ENCODE results near the gene TSEN2. TPM values are rescaled to one million over a fixed set of nuclear protein-coding genes. Genes with fewer than 3 reads are reported as not detected.
"Not testable (repeated sequence)": the region's sequence is repeated elsewhere in the genome, so short reads cannot be mapped to it uniquely, and the experiment has no call there.

The TSEN2 gene
- total RNA-seq, 1 experiment from 2014 or later = 21.4 TPM

DNA sequence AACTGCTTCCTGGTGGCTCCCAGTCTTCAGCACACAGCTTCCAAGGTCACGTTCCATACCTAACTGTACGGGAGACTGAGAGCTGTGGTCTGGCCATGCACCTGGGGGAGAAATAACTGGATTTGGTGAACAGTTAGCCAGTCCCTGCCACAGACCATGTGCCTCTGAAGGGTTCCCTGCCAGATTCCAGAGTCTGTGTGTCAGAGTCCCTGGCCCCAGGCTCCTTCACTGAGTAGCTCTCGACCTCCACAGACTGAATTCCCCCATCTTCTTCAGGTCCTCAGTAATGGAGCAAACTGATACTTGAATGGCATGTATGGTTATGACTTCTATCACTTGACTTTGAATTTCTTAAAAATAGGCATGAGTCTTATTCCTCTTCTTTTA is 43.5 kb downstream of the TSEN2 start:
- DNase-seq (ENCODE audit: low spot score) = no peak
- in situ Hi-C loops (cut with HindIII; ENCODE audit: low sequenced_read_pairs) = no loop called here

DNA sequence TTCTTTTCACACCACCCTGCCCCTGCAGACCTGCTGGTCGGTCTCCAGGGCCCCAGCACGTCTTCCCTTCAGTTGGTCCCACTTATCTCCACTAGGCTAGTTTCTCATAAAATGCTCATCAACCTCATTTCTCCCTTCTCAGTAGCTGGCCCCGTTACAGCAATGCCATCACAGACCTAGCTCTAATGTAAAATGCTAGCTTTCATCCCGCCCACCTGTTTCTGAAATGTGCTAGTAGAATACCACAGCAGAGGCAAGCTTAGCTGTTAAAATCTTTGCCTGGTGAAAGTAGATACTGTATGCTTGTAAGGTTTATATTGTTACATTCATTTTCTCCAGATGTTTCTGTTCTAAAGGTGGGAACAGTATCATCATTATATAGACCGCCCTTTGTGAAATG is 47.9 kb downstream of the TSEN2 start:
- no peak for DNase-seq (ENCODE audit: low spot score)
- in situ Hi-C loops (cut with HindIII; ENCODE audit: low sequenced_read_pairs) = no loop called here

DNA sequence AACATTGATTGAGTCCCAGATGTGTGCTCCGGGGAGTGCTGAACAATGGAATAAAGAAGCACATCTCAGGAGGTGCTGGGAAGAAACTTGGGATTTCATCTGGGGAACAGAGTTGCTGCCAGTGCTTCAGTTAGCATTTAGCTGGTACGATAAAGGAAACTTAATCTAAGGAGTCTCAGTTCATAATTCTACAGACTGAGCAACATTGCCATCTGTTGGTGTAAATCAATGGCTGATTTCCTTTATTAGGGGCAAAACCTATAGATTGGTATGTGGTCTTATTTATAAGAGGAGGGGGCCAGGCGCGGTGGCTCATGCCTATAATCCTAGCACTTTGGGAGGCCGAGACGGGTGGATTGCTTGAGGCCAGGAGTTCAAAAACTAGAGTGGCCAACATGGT is 52.1 kb downstream of the TSEN2 start:
- DNase-seq (ENCODE audit: low spot score) = no peak
- in situ Hi-C loops (cut with HindIII; ENCODE audit: low sequenced_read_pairs) = no loop called here

DNA sequence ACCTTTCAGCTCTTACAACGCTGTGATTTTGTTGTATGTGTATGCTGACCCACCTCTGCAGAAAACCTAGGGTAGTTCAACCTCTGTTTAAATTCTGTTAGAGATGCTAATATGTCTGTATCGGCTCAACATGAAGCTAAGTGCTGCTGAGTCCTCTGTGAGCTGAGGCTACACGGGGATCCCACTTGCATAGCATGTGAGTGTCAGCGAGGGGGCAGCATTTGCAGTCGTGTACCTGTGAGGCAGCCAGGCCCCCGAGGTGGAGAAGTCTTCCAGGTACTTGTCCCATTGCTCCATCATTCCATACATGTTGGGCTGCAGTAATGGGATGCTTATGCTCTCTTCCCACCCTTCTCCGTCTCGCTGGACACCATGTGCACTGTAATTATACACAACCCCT is 57.3 kb downstream of the TSEN2 start:
- DNase-seq (ENCODE audit: low spot score) = peak; percentile 55
- in situ Hi-C loops (cut with HindIII; ENCODE audit: low sequenced_read_pairs) = no loop called here

DNA sequence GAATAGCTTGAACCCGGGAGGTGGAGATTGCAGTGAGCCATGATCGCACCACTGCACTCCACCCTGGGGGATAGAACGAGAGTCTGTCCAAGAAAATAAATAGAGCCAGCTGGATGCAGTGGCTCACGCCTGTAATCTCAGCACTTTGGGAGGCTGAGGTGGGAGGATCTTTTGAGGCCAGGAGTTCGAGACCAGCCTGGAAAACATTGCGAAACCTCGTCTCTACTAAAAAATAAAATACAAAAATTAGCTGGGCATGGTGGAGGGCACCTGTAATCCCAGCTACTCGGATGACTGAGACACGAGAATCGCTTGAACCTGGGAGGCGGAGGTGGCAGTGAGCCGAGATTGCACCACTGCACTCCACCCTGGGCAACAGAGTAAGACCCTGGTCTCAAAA is 59.2 kb downstream of the TSEN2 start:
- in situ Hi-C loops (cut with HindIII; ENCODE audit: low sequenced_read_pairs); DNase-seq (ENCODE audit: low spot score): not testable (repeated sequence)

DNA sequence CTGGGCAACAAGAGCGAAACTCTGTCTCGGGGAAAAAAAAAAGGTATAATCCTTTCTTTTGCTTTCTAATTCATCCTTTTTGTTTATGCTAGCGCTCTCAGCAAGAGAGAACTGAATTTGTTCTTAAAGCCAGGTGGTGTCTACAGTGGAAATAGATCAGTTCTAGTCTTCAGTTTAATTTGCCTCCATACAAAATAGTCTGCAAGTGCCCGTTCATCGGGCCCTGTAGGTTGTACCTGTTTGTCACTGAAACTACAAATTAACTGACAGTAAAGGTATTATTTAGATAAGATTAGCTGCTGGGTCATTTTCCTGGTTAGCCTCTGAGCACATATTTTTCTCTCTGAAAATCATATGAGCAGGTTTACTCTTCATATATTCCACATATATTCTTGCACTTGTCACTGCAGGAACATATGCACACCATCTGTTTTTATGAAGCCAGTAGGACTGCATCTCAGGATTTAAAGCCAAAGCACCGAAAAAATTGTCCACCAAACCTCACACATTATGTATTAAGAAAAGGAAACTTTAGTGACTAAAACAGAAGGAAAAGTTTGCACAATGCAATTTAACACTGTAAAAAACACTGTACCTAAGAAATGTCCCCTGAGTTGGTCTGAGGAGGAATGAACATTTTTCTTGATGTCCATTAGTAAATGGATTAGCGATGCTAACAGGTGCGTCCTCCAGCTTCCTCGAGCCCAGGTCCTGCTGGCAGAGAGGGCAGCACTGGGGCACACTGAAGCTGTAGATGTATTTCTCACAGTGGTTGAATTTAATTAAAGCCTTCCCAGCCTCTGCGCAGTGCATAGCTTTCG is 60.6 kb downstream of the TSEN2 start:
- in situ Hi-C loops (cut with HindIII; ENCODE audit: low sequenced_read_pairs) = no loop called here
- DNase-seq (ENCODE audit: low spot score) = peak; percentile 67

DNA sequence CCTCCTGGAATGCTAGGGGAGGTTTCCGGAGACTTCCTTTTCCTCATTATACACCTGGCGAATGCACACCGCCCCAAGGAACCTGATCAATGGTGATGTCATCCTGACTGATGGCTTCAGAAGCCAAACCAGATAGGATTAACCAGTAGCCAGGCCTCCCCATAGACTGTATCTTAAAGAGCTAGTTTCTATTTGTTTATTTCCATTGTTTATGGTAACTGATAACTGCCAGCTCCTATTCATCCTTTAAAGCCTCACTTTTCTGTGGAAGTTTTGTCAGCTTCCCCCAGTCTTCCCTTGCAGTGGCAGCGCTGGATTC is 61.2 kb downstream of the TSEN2 start, which contains the start of gene MKRN2OS:
Gene MKRN2OS (minus strand): TSS at position 27 of the 319 bp plus-strand sequence. CDS start 35 bp downstream, outside the sequence.
- in situ Hi-C loops (cut with HindIII; ENCODE audit: low sequenced_read_pairs) = no loop called here

DNA sequence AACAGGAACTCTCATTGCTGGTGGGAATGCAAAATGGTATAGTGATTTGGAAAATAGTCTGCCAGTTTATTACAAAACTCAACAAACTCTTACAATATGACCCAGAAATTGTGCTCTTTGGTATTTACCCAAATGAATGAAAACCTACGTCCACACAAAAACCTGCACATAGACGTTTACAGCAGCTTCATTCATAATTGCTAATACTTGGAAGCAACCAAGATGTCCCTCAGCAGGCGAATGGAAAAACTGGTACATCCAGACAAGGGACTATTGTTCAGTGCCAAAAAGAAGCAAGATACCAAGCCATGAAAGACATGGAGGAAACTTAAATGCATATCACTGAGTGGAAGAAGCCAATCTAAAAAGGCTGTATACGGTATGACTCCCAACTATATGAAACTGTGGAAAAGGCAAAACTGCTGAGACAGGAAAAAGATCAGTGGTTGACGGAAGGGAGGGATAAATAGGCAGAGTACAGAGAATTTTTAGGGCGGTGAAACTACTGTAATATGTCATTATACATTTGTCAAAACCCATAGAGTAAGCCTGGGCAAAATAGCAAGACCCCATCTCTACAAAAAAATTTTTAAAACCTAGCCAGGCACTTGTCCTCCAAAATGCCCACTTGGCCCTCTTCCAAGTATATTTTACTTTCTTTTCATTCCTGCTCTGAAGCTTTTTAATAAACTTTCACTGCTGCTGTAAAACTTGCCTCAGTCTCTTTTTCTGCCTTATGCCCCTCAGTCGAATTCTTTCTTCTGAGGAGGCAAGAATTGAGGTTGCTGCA is 65.9 kb downstream of the TSEN2 start:
- DNase-seq (ENCODE audit: low spot score) = no peak
- in situ Hi-C loops (cut with HindIII; ENCODE audit: low sequenced_read_pairs) = no loop called here

More for the DNA sequence above, 61.2 kb downstream of the TSEN2 start, which contains the start of gene MKRN2OS:
- peak; percentile 90 for DNase-seq (ENCODE audit: low spot score)

DNA sequence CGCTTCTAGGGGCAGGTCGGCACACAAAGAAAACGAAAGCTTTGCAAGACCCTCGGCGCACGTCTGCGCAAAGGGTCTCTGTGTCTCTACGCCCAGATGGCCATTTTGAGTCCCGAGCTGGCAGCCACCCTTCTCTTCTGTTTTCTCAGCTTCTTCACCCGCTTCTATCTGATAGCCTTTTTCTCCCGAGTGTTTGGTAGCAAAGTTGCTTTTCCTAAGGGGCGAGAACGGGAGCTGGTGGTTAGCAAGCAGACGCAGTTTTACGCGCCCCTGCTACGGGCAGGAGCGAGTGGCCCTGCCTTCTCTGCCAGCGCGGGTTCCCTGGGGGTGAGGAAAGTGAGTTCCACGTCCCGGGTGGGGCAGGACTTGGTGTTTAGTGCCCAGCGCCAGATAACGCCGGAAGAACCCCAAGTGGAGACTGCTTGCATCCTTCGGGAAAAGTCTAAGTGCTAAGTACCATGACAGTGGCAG is 69.7 kb downstream of the TSEN2 start:
- in situ Hi-C loops (cut with HindIII; ENCODE audit: low sequenced_read_pairs) = no loop called here
- peak; percentile 62 for DNase-seq (ENCODE audit: low spot score)

DNA sequence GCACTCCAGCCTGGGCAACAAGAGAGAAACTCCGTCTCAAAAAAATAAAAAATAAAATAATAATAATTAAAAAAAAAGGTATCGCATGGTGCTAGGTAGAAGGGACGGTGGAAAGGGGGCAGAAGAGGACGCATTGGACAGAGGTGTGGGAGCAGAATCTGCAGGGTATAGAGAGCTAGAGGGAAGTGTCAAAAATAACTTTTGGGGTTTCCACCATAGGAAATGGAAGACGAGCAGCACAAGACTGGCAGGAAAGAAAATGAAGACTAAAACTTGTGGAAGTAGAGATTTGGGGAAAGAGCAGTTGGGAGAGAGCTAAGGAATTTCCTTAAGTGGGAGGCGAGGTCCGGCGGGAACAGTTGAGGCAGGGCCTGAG is 72.0 kb downstream of the TSEN2 start:
- no peak for DNase-seq (ENCODE audit: low spot score)
- in situ Hi-C loops (cut with HindIII; ENCODE audit: low sequenced_read_pairs) = no loop called here

DNA sequence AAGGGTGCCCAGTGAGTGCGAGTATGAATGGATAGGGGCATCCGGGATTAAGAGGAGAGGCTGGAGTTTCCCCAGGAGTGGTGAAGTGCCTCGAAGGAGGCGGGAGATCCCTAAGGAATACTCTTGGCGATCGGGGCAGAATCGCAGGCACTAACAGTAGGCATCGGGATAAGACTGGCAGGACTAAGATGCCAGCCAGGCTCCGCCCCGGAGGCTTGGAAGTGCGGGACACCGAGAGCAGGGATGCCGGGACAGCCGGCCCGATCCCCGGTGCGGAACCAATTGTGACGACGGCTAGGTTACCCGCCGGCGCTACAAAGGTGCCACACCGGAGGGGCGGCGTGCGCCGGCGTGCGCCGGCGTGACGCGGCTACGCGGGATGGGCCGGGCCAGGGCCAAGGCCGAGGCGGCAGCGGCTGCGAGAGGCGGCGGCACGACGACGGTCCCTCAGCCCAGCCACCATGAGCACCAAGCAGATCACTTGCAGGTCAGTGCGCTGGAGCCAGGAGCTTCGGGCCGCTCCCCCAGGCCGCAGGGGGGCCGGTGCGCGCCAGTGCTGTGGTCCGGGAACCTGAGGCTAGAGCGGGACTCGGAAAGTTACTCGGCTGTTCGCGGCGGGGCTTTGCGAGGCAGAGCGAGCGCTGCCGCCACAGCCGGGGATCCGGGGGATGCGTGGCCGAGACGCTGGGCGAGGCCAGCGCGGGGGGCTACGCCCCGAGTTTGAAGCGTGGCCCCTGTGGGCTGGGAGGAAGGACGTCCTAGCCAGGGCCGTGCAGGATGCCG is 72.6 kb downstream of the TSEN2 start, which contains the start of gene MKRN2:
Gene MKRN2 (plus strand): TSS at position 398 of the 783 bp plus-strand sequence. CDS start 64 bp downstream, at position 462.
- peak; percentile 90 for DNase-seq (ENCODE audit: low spot score)
- in situ Hi-C loops (cut with HindIII; ENCODE audit: low sequenced_read_pairs) = no loop called here

DNA sequence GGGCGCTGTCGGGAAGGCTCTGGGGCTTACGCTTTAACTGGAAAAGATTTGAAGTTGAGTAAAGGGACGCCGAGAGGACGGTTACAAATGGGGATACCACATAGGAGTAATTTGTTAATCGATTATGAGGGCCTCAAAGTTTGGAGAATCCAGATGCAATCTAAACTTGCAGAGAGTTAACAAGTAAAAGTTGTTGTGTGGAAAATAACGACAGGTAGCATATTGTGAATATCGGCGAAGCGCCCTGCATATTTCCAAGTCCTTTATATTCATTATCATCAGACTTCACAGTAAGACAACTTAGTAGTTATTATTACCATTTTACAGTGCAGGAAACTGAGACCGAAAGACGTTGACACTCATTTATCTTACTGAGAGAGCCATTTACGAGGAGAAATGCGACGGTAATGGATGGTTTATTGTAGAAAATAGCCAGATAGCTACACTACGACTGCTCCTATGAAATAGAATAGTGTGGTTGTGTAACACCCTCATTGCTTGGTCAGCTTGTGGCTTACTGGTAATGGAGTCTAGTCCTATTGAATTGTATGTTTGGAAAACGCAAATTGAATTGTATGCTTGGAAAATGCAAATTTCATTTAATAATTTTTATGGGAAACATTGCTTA is 73.3 kb downstream of the TSEN2 start:
- DNase-seq (ENCODE audit: low spot score) = peak; percentile 43
- in situ Hi-C loops (cut with HindIII; ENCODE audit: low sequenced_read_pairs) = no loop called here

DNA sequence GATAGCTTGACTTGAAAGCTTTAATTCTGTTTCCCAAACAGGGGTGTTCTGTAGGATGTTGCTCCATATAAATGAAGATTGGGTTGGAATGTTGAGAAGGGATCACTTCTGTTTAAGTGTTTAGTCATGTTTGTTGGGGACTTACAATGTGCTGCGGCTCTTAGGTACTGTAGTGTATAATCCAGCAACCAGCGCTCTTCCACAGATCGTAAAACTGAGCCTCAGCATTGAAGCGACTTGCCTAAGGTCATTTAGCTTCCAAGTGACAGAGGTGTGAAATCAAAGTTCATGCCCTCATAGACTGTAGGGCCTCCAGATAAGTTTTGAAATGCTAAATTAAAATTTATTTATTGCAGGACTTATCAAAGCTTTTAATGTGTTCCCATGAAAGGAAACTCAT is 74.4 kb downstream of the TSEN2 start:
- no peak for DNase-seq (ENCODE audit: low spot score)
- in situ Hi-C loops (cut with HindIII; ENCODE audit: low sequenced_read_pairs) = no loop called here

DNA sequence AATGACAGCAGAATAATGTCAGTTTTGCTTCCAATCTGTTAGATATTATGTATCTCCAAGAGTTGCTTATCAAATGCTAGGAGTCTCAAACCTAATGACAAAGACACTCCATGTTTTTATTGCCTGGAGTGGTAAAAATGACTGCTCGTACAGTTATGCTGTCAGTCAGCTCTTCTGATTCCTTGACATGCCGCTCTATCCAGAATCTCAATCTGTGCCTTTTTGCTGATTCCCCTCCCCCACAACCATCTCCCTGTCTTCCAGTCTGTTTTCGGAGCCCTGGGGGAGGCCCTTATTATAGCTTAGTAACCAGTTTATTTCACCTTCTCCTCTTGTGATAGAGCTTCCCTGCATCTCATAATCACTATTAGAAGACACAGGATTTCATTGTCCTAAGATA is 75.2 kb downstream of the TSEN2 start:
- peak; percentile 63 for DNase-seq (ENCODE audit: low spot score)

DNA sequence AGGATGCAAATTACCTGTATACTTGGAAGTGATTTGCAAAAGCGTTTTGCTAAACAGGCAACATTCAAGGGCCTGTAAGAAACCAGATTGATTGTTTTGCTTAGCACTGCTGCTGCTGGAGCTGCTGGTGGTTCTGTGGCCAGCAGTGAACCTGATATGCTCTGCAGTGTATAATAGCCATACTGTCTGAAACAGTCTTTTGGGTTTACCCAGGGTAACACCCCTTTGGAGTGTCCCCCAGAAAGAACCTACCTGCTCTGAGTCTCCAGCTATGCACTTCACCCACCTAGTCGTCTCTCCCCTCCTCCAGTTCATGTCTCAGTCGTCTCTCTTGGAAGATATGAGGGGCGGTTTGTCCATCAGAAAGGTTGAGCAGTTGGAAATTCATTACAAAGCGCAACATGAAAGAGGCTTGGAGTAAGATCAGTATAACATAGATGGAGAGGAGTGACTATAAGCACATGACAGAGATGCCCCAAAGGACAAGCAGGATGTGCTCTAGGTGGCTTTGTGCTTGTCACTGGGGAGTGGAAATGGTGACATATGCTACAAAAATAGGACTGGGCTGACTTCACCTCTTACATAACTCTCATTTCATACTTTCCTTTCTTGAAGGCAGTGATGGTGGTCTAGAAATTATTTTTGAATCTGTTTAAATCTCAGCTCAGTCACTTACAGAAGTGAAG is 76.4 kb downstream of the TSEN2 start:
- peak; percentile 89 for DNase-seq (ENCODE audit: low spot score)
- in situ Hi-C loops (cut with HindIII; ENCODE audit: low sequenced_read_pairs) = no loop called here

More for the DNA sequence above, 75.2 kb downstream of the TSEN2 start:
- in situ Hi-C loops (cut with HindIII; ENCODE audit: low sequenced_read_pairs) = no loop called here

DNA sequence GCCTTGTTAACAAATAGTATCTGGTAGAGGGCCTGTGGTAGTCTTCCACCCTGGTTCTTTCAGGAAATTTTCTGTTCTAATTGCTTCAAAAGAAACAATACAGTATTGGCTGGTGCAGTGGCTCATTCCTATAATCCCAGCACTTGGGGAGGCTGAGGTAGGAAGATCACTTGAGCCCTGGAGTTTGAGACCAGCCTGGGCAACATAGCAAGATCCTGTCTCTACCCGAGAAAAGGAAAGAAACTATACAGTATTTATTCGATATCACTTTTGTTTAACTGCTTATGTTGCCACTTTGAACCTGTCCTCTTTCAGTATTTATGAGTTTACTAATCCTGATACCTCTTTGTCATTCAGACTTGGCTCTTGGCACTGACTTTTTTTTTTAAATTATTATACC is 77.1 kb downstream of the TSEN2 start:
- no peak for DNase-seq (ENCODE audit: low spot score)
- in situ Hi-C loops (cut with HindIII; ENCODE audit: low sequenced_read_pairs) = no loop called here

DNA sequence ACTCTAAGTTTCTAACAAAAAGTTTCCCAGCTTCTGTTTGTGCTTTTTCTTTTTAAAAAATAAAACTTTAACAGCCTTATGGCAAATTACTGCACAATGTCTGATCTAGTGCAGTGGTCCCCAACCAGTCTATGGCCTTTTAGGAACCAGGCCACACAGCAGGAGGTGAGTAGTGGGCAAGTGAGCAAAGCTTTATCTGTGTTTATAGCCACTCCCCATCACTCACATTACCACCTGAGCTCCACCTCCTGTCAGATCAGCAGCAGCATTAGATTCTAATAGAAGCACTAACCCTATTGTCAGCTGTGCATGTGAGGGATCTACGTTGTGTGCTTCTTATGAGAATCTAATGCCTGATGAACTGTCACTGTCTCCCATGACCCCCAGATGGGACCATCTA is 78.2 kb downstream of the TSEN2 start:
- DNase-seq (ENCODE audit: low spot score) = no peak
- in situ Hi-C loops (cut with HindIII; ENCODE audit: low sequenced_read_pairs) = no loop called here

DNA sequence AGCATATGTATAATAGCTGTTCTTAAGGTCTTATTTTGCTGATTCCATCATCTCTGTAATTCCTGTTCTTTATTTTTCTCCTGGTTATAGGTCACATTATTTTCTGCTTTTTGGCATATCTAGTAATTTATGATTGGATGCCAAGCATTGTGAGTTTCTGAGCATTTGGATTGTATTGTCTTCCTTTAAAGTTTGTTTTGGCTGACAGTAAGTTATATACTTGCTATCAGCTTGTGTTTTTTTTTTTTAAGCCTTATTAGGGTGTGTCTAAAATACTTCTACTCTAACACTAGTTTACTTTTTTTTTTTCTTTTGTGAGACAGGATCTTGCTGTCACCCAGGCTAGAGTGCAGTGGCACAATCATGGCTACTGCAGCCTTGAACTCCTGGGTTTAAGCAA is 82.7 kb downstream of the TSEN2 start:
- DNase-seq (ENCODE audit: low spot score) = no peak
- in situ Hi-C loops (cut with HindIII; ENCODE audit: low sequenced_read_pairs) = no loop called here

DNA sequence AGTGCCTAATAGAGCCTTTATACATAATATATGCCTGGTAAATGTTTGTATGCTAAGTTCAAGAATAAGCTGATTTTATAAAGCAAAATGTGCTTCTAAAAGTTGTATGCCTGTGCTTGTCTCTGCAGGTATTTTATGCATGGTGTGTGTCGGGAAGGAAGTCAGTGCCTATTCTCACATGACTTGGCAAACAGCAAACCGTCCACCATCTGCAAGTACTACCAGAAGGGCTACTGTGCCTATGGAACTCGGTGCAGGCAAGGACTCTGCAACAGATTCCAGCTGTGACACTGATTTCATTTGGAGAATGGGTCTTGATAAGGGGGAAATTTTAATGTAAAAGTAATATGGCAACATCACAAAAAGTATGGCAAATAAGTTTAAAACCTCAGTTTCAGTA is 84.5 kb downstream of the TSEN2 start:
- in situ Hi-C loops (cut with HindIII; ENCODE audit: low sequenced_read_pairs) = no loop called here
- peak; percentile 56 for DNase-seq (ENCODE audit: low spot score)

All from G401 (cell line).